ENCODE data around the gene IP6K2.
"Not testable (repeated sequence)": the region's sequence is repeated elsewhere in the genome, so short reads cannot be mapped to it uniquely, and the experiment has no call there.

The IP6K2 gene

GRCh38 chr3:48748754-48749153 lies 31.7 kb upstream of the IP6K2 start:
- TF ChIP-seq, protein P1, sequence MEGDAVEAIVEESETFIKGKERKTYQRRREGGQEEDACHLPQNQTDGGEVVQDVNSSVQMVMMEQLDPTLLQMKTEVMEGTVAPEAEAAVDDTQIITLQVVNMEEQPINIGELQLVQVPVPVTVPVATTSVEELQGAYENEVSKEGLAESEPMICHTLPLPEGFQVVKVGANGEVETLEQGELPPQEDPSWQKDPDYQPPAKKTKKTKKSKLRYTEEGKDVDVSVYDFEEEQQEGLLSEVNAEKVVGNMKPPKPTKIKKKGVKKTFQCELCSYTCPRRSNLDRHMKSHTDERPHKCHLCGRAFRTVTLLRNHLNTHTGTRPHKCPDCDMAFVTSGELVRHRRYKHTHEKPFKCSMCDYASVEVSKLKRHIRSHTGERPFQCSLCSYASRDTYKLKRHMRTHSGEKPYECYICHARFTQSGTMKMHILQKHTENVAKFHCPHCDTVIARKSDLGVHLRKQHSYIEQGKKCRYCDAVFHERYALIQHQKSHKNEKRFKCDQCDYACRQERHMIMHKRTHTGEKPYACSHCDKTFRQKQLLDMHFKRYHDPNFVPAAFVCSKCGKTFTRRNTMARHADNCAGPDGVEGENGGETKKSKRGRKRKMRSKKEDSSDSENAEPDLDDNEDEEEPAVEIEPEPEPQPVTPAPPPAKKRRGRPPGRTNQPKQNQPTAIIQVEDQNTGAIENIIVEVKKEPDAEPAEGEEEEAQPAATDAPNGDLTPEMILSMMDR (IDR thresholded peaks at IDR 0.05; ENCODE audit: low read depth, low read length): no peak
- no peak overlapping the region for H3K4me3 ChIP-seq (ENCODE audit: low read depth, low read length)

DNA sequence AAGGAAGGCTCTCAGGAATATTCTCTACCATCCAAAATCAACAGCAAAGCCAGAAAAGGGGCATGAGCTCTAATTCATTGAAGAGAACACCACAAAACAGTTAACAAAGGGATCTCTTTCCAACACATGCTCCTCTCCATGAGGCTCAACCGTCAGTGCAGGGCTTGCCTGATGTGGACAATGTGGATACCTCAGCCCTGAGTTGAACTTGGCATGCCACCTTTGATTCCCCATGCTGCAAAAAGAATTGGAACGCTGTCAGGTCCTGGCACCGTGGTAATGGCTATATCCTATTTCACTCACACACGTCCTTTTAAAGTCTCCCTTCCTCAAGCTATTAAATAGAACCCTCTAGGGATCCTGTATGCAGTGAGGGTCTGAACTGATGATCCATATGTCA lies 30.7 kb upstream of the IP6K2 start:
- no peak overlapping the region for H3K4me3 ChIP-seq (ENCODE audit: low read depth, low read length)
- TF ChIP-seq, protein P1 (IDR thresholded peaks at IDR 0.05; ENCODE audit: low read depth, low read length): no peak

DNA sequence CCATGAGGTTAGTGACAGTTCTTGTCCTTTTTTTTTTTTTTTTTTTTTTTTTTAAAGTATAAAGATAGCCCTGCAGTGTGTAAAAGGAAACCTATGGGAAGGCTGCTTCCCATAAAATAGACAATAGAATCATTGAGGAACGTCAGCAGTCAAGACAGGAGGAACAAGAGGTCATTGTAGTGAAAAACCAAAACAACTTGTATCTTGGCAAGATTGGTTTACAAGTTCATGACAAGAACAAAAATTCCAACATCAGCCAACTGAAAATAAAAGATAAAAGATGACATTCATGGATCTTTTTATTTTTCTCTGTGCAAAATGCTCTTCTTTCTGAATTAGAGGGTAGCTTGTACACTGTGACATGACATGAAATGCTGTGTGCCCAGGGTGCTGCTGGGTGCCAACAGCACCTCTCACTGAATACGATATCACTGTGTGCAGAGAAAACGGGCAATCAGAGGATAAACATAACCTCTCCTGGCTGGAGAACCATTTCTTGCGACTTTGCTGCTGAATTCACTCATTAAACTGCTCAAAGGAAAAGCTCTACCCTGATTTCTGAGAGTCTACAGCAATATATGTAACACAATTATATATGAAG lies 30.1 kb upstream of the IP6K2 start:
- no peak overlapping the region for H3K4me3 ChIP-seq (ENCODE audit: low read depth, low read length)
- TF ChIP-seq, protein P1 (IDR thresholded peaks at IDR 0.05; ENCODE audit: low read depth, low read length): no peak

GRCh38 chr3:48743773-48744172 lies 26.8 kb upstream of the IP6K2 start:
- TF ChIP-seq, protein P1 (IDR thresholded peaks at IDR 0.05; ENCODE audit: low read depth, low read length): no peak

GRCh38 chr3:48741226-48741625 lies 24.2 kb upstream of the IP6K2 start:
- not testable (repeated sequence) for H3K4me3 ChIP-seq (ENCODE audit: low read depth, low read length)

More at GRCh38 chr3:48743773-48744172, 26.8 kb upstream of the IP6K2 start:
- no peak overlapping the region for H3K4me3 ChIP-seq (ENCODE audit: low read depth, low read length)

GRCh38 chr3:48739955-48740823 lies 23.2 kb upstream of the IP6K2 start:
- H3K4me3 ChIP-seq (ENCODE audit: low read depth, low read length): no peak overlapping the region
- TF ChIP-seq, protein P1 (IDR thresholded peaks at IDR 0.05; ENCODE audit: low read depth, low read length): peak; percentile 93

- TF ChIP-seq, protein P1 (IDR thresholded peaks at IDR 0.05; ENCODE audit: low read depth, low read length): no peak
- H3K4me3 ChIP-seq (ENCODE audit: low read depth, low read length): no peak overlapping the region
Observed at GRCh38 chr3:48739617-48739954, 22.6 kb upstream of the IP6K2 start.

Measured in WI38 (cell line).